Fibroblast of lung (primary cell): Measurements from ENCODE around the gene APOBR. TPM values are rescaled to one million over a fixed set of nuclear protein-coding genes. Genes with fewer than 3 reads are reported as not detected.
"Not testable (repeated sequence)": the region's sequence is repeated elsewhere in the genome, so short reads cannot be mapped to it uniquely, and the experiment has no call there.

Experiments used
- DNase-seq, 2 donors: peaks; one replicate each; pipeline versions ENCODE4 v3.0.0 to v3.0.0-alpha.2; 2010; ENCODE audit warnings: low read depth in 2 of 2
- H2AFZ ChIP-seq: 2 replicates; pipeline ENCODE4 v1.5.1; 2012; ENCODE audit warnings: low read length, control low read depth, inconsistent platforms
- H3K27ac ChIP-seq: 2 replicates; pipeline ENCODE4 v1.5.1; 2011; ENCODE audit warnings: low read length, control low read depth; ENCODE audit not compliant: insufficient read depth
- H3K27me3 ChIP-seq: 2 replicates; pipeline ENCODE4 v1.5.1; 2011; ENCODE audit warnings: mild to moderate bottlenecking, low read length; ENCODE audit not compliant: control insufficient read depth, insufficient read depth
- H3K36me3 ChIP-seq: 2 replicates; pipeline ENCODE4 v1.5.1; 2011; ENCODE audit warnings: low read length; ENCODE audit not compliant: control insufficient read depth, insufficient read depth
- H3K4me1 ChIP-seq: 2 replicates; pipeline ENCODE4 v1.5.1; 2011; ENCODE audit warnings: low read length; ENCODE audit not compliant: control insufficient read depth, insufficient read depth; ENCODE audit errors: extremely low read depth
- H3K4me2 ChIP-seq: 2 replicates; pipeline ENCODE4 v1.5.1; 2011; ENCODE audit warnings: low read length, control low read depth; ENCODE audit not compliant: insufficient read depth; ENCODE audit errors: extremely low read depth
- H3K4me3 ChIP-seq, 4 experiments: fragments of 200-600 bp in 1 of 4; sonication (generic) in 1 of 4; replicated peaks in 1 of 4; 2 replicates each; pipeline ENCODE4 v1.5.1; 2011 to 2016; ENCODE audit warnings: low read length in 4 of 4, low read depth in 3 of 4, mild to moderate bottlenecking in 3 of 4, control low read depth in 2 of 4, inconsistent platforms in 1 of 4, mixed read lengths in 1 of 4; ENCODE audit not compliant: insufficient read depth in 1 of 4; ENCODE audit errors: control extremely low read depth in 1 of 4
- H3K79me2 ChIP-seq: 2 replicates; pipeline ENCODE4 v1.5.1; 2012; ENCODE audit warnings: mild to moderate bottlenecking, low read length, inconsistent platforms; ENCODE audit not compliant: control insufficient read depth, insufficient read depth
- H3K9ac ChIP-seq: 2 replicates; pipeline ENCODE4 v1.5.1; 2011; ENCODE audit warnings: mild to moderate bottlenecking, low read length, control low read depth; ENCODE audit not compliant: insufficient read depth
- H3K9me3 ChIP-seq: 2 replicates; pipeline ENCODE4 v1.5.1; 2012; ENCODE audit warnings: low read depth, low read length; ENCODE audit not compliant: control insufficient read depth, insufficient read depth
- H4K20me1 ChIP-seq: 2 replicates; pipeline ENCODE4 v1.5.1; 2011; ENCODE audit warnings: low read length; ENCODE audit not compliant: control insufficient read depth, insufficient read depth; ENCODE audit errors: extremely low read depth
- EZH2 ChIP-seq: IDR thresholded peaks from 2 replicates; pipeline ENCODE4 v1.5.1; 2012; ENCODE audit warnings: low read length, control low read depth, mild to moderate bottlenecking; ENCODE audit errors: missing control alignments
- polyA plus RNA-seq, 2 donors: library from polyadenylated mRNA; depleted of rRNA in 1 of 2; stranded (reverse) in 1 of 2; unstranded in 1 of 2; fragments of >200 nt; gene quantifications; 2 replicates each; pipeline ENCODE4 v1.2.1, GENCODE V29; 2011 to 2012; ENCODE audit warnings: missing spikeins in 1 of 2
- total RNA-seq: library from RNA; depleted of rRNA; stranded (reverse); fragments of >200 nt; gene quantifications from 2 replicates; pipeline ENCODE4 v1.2.1, GENCODE V29; 2014
- TF ChIP-seq, protein P1 (sequence below), 2 donors: IDR thresholded peaks in 1 of 2; conservative IDR thresholded peaks in 1 of 2; 1 replicate in 1 of 2; 2 replicates in 1 of 2; pipeline ENCODE4 v1.5.1; 2011 to 2012; ENCODE audit warnings: low read length in 2 of 2, control low read depth in 1 of 2, inconsistent platforms in 1 of 2, low read depth in 1 of 2, mild to moderate bottlenecking in 1 of 2

The APOBR gene
- total and polyA plus RNA-seq, 2 donors (not counting 1 experiment from before 2014, with no cell fraction given) = under 0.01 TPM; not detected in 1

DNA sequence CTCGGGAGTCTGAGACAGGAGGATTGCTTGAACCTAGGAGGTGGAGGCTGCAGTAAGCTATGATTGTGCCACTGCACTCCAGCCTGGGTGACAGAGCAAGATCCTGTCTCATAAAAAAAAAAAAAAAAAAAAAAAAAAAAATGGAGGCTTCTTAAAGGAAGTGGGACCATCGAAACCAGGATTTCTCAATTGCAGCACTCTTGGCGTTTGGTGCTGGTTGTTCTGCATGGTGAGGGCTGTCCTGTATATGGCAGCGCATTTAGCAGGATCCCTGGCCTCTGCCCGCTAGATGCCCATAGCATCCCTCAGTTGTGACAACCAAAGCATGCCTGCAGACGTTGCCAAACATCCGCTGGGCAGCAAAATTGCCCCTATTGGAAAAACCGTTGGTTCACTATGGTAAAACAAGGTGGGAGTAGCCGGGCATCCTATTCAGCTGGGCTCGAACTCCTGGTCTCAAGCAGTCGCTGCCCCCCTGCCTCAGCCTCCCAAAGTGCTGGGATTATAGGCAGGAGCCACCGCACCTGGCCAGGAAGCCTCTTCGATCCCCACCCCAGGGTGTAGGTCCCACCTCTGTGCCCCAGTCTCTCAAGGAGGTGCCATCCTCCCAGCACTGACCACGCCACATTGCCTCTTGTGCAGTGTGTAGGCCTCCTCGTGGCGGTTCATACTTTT, 15.8 kb upstream of the APOBR start:
- Histone ChIP-seq H3K36me3 (peaks cover 11% of the 10 kb centered on the region), H3K9ac (no peak overlapping the region), H3K9me3 (no peaks in the 10 kb centered on the region), H3K4me3 (no peak overlapping the region), H3K79me2 (no peaks in the 10 kb centered on the region), H3K27me3 (no peaks in the 10 kb centered on the region), H3K27ac (no peak overlapping the region), H2AFZ (no peak overlapping the region), H3K4me1 (no peaks in the 10 kb centered on the region), H3K4me2 (no peak overlapping the region), H4K20me1 (no peaks in the 10 kb centered on the region)
- DNase-seq = no peak
- TF ChIP-seq, protein P1, sequence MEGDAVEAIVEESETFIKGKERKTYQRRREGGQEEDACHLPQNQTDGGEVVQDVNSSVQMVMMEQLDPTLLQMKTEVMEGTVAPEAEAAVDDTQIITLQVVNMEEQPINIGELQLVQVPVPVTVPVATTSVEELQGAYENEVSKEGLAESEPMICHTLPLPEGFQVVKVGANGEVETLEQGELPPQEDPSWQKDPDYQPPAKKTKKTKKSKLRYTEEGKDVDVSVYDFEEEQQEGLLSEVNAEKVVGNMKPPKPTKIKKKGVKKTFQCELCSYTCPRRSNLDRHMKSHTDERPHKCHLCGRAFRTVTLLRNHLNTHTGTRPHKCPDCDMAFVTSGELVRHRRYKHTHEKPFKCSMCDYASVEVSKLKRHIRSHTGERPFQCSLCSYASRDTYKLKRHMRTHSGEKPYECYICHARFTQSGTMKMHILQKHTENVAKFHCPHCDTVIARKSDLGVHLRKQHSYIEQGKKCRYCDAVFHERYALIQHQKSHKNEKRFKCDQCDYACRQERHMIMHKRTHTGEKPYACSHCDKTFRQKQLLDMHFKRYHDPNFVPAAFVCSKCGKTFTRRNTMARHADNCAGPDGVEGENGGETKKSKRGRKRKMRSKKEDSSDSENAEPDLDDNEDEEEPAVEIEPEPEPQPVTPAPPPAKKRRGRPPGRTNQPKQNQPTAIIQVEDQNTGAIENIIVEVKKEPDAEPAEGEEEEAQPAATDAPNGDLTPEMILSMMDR (conservative IDR thresholded peaks at IDR 0.05 in 1 of 2, IDR thresholded peaks at IDR 0.05 in 1 of 2; ENCODE audit: low read depth in 1 of 2, low read length in 2 of 2) = no peak
- TF ChIP-seq EZH2 = no peak

DNA sequence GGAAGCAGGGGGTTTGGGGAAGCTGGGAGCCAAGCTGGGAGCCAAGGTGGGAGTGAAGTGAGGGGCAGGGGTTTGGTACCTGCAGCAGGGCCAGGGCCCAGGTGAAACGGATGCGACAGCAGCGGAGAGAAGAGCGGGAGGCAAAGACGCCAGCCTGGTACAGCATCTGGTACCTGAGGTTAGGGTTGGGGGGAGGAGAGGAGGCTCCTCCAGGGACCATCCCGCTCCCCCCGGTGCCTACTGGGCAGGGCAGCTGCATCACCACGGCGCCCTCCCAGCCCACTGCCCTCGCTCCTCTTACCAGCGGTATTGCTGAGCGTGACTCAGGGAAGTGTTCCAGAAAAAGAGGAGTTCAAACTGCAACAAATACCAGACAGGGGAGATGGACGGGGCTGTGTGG, 12.4 kb upstream of the APOBR start:
- DNase-seq = no peak
- H3K4me2 ChIP-seq = no peak overlapping the region
- H3K4me1 ChIP-seq = no peaks in the 10 kb centered on the region
- no peak overlapping the region for H3K27ac ChIP-seq
- H3K79me2 ChIP-seq = no peaks in the 10 kb centered on the region
- peaks cover 9% of the 10 kb centered on the region for H3K36me3 ChIP-seq
- H3K27me3 ChIP-seq = no peaks in the 10 kb centered on the region
- H3K4me3 ChIP-seq = no peak overlapping the region
- no peaks in the 10 kb centered on the region for H3K9me3 ChIP-seq
- H3K9ac ChIP-seq = no peak overlapping the region
- H2AFZ ChIP-seq = no peak overlapping the region
- no peaks in the 10 kb centered on the region for H4K20me1 ChIP-seq
- TF ChIP-seq, protein P1 (conservative IDR thresholded peaks at IDR 0.05 in 1 of 2, IDR thresholded peaks at IDR 0.05 in 1 of 2; ENCODE audit: low read depth in 1 of 2, low read length in 2 of 2) = no peak
- no peak for TF ChIP-seq EZH2

DNA sequence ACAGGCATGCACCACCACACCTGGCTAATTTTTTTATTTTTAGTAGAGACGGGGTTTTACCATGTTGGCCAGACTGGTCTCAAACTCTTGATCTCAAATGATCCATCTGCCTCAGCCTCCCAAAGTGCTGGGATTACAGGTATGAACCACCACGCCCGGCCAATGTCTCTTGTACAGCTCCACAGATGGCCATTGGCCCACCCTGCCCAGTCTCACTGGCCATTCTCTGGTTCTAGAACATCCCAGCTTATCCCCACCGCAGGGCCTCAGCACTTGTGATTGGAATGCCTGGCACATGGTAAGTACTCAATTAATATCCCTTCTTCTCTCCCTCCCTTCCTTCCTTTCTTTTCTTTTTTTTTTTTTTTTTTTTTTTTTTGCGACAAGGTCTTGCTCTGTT, 11.1 kb upstream of the APOBR start:
- not testable (repeated sequence) for H2AFZ ChIP-seq, H3K9ac ChIP-seq, H3K4me1 ChIP-seq, DNase-seq, H3K36me3 ChIP-seq, H4K20me1 ChIP-seq, H3K27ac ChIP-seq, H3K4me2 ChIP-seq, H3K79me2 ChIP-seq, H3K4me3 ChIP-seq, H3K9me3 ChIP-seq, H3K27me3 ChIP-seq
